ENCODE results near the gene DNAH8. TPM values are rescaled to one million over a fixed set of nuclear protein-coding genes. Genes with fewer than 3 reads are reported as not detected.

DNAH8 gene
- total RNA-seq, 1 experiment from 2014 or later = 0.15 TPM

DNA sequence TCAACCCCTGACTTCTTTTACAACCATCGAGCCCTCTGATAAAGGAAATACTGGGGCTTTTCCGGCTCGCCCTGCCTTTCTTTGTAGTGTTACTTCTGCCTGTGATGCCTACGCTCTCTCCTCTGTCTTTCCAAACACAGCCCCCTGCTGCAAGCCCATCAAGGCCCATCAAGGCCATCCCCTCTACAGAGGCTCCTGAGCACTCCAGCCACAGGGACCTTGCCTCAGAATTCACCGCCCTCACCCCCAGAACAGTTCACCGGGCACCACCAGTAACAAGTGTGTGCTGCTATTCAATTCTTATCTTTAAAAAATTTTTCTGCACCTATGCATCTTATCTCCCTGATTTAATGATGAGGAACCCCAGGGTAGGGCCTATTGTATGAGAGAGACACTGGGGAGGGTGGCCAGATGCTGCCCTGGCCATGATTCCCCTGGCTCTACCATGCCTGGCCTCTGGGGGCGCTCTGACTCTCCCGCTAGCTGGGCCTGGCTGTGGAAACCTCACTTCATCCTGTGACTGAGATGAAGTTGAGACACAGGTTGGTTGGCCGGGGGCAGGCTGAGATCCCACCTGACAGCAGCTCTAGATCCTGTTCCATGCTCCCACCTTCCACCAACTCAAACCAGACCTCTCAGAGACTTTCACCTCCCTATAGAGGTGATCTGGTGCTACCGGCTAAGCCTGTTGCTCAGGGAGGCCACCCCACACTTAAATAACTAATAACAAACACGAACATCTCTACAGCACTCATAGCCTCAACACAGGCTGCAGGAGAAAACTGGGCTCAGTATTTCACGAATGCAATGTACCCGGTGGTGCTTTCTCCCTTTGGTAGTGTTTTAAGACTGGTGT, 314.3 kb downstream of the DNAH8 start:
- no peaks in the 10 kb centered on the region for H3K4me1 ChIP-seq (ENCODE audit: insufficient read depth, low read length)
- H3K9me2 ChIP-seq (replicated peaks; ENCODE audit: low read length) = no peaks in the 10 kb centered on the region
- no peak overlapping the region for H3K27ac ChIP-seq (ENCODE audit: low read length)
- H4K20me1 ChIP-seq (ENCODE audit: low read length) = no peaks in the 10 kb centered on the region
- no peak for TF ChIP-seq EZH2 (IDR thresholded peaks at IDR 0.05; ENCODE audit: low read length, unreplicated experiment)
- no peak for TF ChIP-seq EZH2phosphoT487 (IDR thresholded peaks at IDR 0.05; ENCODE audit: borderline replicate concordance, low read length)
- TF ChIP-seq, protein P1, sequence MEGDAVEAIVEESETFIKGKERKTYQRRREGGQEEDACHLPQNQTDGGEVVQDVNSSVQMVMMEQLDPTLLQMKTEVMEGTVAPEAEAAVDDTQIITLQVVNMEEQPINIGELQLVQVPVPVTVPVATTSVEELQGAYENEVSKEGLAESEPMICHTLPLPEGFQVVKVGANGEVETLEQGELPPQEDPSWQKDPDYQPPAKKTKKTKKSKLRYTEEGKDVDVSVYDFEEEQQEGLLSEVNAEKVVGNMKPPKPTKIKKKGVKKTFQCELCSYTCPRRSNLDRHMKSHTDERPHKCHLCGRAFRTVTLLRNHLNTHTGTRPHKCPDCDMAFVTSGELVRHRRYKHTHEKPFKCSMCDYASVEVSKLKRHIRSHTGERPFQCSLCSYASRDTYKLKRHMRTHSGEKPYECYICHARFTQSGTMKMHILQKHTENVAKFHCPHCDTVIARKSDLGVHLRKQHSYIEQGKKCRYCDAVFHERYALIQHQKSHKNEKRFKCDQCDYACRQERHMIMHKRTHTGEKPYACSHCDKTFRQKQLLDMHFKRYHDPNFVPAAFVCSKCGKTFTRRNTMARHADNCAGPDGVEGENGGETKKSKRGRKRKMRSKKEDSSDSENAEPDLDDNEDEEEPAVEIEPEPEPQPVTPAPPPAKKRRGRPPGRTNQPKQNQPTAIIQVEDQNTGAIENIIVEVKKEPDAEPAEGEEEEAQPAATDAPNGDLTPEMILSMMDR (conservative IDR thresholded peaks at IDR 0.05; ENCODE audit: low read depth, low read length) = peak; percentile 87
- no peaks in the 10 kb centered on the region for H3F3A ChIP-seq (ENCODE audit: low read length, unreplicated experiment)
- ChIA-PET POLR2A (ENCODE audit: unreplicated experiment) (no interaction called here), CTCF (interaction anchor here (0.6 kb wide), 1 partner anchor 21 kb away, joined by 3 read pairs; no protein-coding TSS in a partner anchor)
- H3K27me3 ChIP-seq (ENCODE audit: low read length) = peaks cover 89% of the 10 kb centered on the region
- peak; percentile 49 for DNase-seq
- intact Hi-C loops (cut with micrococcal nuclease) = no loop called here
- H3K9ac ChIP-seq (ENCODE audit: low read length) = no peak overlapping the region
- H3K36me3 ChIP-seq (ENCODE audit: low read depth, low read length) = no peaks in the 10 kb centered on the region
- no TSS peak for BruUV-seq (replicated peaks)
- H3K9me3 ChIP-seq (ENCODE audit: low read length) = no peaks in the 10 kb centered on the region
- no peak overlapping the region for H3K4me2 ChIP-seq (ENCODE audit: low read length)
- H2AFZ ChIP-seq (ENCODE audit: low read length) = no peak overlapping the region
- no peak overlapping the region for H3K4me3 ChIP-seq (ENCODE audit: low read length)
- H3K79me2 ChIP-seq (ENCODE audit: low read length) = no peaks in the 10 kb centered on the region
- peak; percentile 83 for ATAC-seq

DNA sequence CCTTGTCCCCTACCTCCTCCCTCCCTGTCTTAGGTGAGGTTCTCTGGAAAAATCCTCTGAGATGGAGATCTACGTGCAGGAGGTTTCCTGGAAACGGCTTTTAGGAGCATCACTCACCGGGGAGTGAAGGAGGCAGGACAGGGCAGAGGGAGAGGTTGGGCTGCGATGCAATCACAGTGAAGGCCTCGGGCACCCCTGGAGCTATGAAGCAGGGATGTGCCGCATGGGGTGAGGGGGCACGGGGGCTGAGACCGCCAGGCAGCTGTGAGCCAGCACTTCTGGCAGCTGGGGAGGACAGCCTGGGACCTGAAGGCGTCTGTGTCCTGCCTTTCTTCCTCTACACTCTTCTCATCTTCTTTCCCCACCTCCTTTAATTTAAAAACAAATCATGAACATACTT, 320.6 kb downstream of the DNAH8 start:
- no peaks in the 10 kb centered on the region for H3K9me2 ChIP-seq (replicated peaks; ENCODE audit: low read length)
- no peak overlapping the region for H2AFZ ChIP-seq (ENCODE audit: low read length)
- H3F3A ChIP-seq (ENCODE audit: low read length, unreplicated experiment) = no peaks in the 10 kb centered on the region
- no peaks in the 10 kb centered on the region for H3K4me1 ChIP-seq (ENCODE audit: insufficient read depth, low read length)
- H3K27ac ChIP-seq (ENCODE audit: low read length) = no peak overlapping the region
- no peaks in the 10 kb centered on the region for H3K36me3 ChIP-seq (ENCODE audit: low read depth, low read length)
- DNase-seq (no peak), ATAC-seq (no peak)
- POLR2A ChIA-PET (ENCODE audit: unreplicated experiment) = no interaction called here
- no peak overlapping the region for H3K9ac ChIP-seq (ENCODE audit: low read length)
- CTCF ChIA-PET = no interaction called here
- no peaks in the 10 kb centered on the region for H4K20me1 ChIP-seq (ENCODE audit: low read length)
- intact Hi-C loops (cut with micrococcal nuclease) = no loop called here
- no peak overlapping the region for H3K4me3 ChIP-seq (ENCODE audit: low read length)
- peaks cover 98% of the 10 kb centered on the region for H3K27me3 ChIP-seq (ENCODE audit: low read length)
- no peaks in the 10 kb centered on the region for H3K9me3 ChIP-seq (ENCODE audit: low read length)
- BruUV-seq (replicated peaks) = no TSS peak
- TF ChIP-seq, protein P1 (conservative IDR thresholded peaks at IDR 0.05; ENCODE audit: low read depth, low read length) = no peak
- TF ChIP-seq EZH2 (IDR thresholded peaks at IDR 0.05; ENCODE audit: low read length, unreplicated experiment) (no peak), EZH2phosphoT487 (IDR thresholded peaks at IDR 0.05; ENCODE audit: borderline replicate concordance, low read length) (no peak)
- no peak overlapping the region for H3K4me2 ChIP-seq (ENCODE audit: low read length)
- H3K79me2 ChIP-seq (ENCODE audit: low read length) = no peaks in the 10 kb centered on the region

DNA sequence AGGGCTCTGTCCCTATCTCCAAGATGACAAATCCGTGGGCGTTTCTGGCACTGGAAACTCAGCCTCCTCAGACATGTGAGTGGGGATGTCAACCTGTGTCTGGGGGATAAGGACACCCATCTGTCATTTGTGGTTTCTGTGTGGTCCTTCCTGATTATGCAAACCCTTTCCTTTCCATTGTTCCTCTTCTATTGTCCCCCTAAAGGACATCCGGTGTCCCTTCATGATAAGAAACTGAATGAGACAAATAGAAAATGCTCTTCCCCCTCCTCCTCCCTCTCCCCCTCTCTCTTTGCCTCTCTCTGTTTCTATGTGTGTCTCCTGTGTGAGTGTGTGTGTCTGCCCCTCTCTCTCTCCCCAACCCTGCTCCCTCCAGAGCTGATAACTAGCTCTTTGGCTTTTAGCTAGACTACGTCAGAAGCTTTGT, 322.0 kb downstream of the DNAH8 start:
- no peak for ATAC-seq
- Histone ChIP-seq H3K9ac (ENCODE audit: low read length) (no peak overlapping the region), H3F3A (ENCODE audit: low read length, unreplicated experiment) (no peaks in the 10 kb centered on the region), H3K4me1 (ENCODE audit: insufficient read depth, low read length) (no peaks in the 10 kb centered on the region), H3K9me2 (replicated peaks; ENCODE audit: low read length) (no peaks in the 10 kb centered on the region), H3K27ac (ENCODE audit: low read length) (no peak overlapping the region), H3K27me3 (ENCODE audit: low read length) (peaks cover 97% of the 10 kb centered on the region), H3K4me2 (ENCODE audit: low read length) (no peak overlapping the region), H2AFZ (ENCODE audit: low read length) (no peak overlapping the region), H4K20me1 (ENCODE audit: low read length) (no peaks in the 10 kb centered on the region), H3K9me3 (ENCODE audit: low read length) (no peaks in the 10 kb centered on the region), H3K4me3 (ENCODE audit: low read length) (no peak overlapping the region), H3K79me2 (ENCODE audit: low read length) (no peaks in the 10 kb centered on the region), H3K36me3 (ENCODE audit: low read depth, low read length) (no peaks in the 10 kb centered on the region)
- DNase-seq = no peak
- ChIA-PET CTCF (no interaction called here), POLR2A (ENCODE audit: unreplicated experiment) (no interaction called here)
- BruUV-seq (replicated peaks) = no TSS peak
- TF ChIP-seq, protein P1 (conservative IDR thresholded peaks at IDR 0.05; ENCODE audit: low read depth, low read length) = no peak
- TF ChIP-seq EZH2phosphoT487 (IDR thresholded peaks at IDR 0.05; ENCODE audit: borderline replicate concordance, low read length) = no peak
- intact Hi-C loops (cut with micrococcal nuclease) = no loop called here
